ENCODE measurements around the gene FAM50B.

DNA sequence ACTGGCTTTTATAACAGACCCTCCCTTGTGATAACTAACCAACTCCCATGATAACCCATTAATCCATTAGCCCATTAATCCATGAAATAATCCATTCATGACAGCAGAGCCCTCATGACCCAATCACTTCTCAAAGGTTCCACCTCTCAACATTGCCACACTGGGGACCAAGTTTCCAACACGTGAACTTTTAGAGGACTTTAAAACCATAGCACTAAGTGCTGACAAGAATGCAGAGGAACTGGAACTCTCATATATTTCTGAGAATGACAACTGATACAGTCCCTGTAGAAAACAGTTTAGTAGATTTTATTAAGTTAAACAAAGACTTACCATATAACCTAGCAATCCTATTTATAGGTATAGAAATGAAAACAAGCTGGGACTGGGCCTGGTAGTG lies 11.4 kb upstream of the FAM50B start:
- TF ChIP-seq, protein P1, sequence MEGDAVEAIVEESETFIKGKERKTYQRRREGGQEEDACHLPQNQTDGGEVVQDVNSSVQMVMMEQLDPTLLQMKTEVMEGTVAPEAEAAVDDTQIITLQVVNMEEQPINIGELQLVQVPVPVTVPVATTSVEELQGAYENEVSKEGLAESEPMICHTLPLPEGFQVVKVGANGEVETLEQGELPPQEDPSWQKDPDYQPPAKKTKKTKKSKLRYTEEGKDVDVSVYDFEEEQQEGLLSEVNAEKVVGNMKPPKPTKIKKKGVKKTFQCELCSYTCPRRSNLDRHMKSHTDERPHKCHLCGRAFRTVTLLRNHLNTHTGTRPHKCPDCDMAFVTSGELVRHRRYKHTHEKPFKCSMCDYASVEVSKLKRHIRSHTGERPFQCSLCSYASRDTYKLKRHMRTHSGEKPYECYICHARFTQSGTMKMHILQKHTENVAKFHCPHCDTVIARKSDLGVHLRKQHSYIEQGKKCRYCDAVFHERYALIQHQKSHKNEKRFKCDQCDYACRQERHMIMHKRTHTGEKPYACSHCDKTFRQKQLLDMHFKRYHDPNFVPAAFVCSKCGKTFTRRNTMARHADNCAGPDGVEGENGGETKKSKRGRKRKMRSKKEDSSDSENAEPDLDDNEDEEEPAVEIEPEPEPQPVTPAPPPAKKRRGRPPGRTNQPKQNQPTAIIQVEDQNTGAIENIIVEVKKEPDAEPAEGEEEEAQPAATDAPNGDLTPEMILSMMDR (IDR thresholded peaks at IDR 0.05 in 4 of 5, conservative IDR thresholded peaks at IDR 0.05 in 1 of 5) = no peak
- no peak for TF ChIP-seq POLR2A (IDR thresholded peaks at IDR 0.05)

All from gastrocnemius medialis (tissue), 4 donors.